Caki2 (cell line): ENCODE results near the gene ZSCAN1. TPM values are rescaled to one million over a fixed set of nuclear protein-coding genes. Genes with fewer than 3 reads are reported as not detected.

Experiments used
- DNase-seq: peaks from one replicate; pipeline ENCODE4 v3.0.0-alpha.2; 2015; ENCODE audit warnings: low read depth
- in situ Hi-C: cut with HindIII; loops from 2 replicates; pipeline ENCODE4 v1.10.0; 2016; ENCODE audit warnings: low sequenced_read_pairs, low pct_unique_long_range_greater_than_20kb, mixed read lengths
- total RNA-seq: library from RNA; depleted of rRNA; stranded (reverse); fragments of >200 nt; shearing (Covaris generic); gene quantifications from 2 replicates; pipeline ENCODE4 v1.2.3, GENCODE V29; 2014; ENCODE audit warnings: low replicate concordance

The ZSCAN1 gene
- total RNA-seq, 1 experiment from 2014 or later: 5.0 TPM

DNA sequence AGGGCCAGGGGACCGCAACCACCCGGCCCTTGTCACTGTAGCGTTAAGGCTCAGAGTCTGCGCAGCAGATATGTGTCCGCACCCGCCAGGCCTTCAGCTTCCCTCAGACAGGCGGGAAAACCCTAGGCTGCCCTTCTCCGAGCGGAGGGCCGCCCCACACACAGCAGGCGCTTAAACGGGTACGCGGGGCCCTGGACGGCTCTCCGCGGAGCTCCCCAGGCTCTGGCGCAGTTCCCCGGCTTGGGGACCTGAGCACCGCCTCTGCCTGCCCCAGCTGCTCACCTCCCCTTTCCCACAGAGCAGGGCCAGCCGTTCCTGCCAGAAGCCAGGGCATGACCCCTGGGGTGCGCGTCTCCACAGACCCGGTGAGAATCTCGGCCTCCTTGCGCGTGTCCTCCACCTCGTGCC lies 25.9 kb downstream of the ZSCAN1 start:
- DNase-seq: no peak
- in situ Hi-C loops: no loop called here

DNA sequence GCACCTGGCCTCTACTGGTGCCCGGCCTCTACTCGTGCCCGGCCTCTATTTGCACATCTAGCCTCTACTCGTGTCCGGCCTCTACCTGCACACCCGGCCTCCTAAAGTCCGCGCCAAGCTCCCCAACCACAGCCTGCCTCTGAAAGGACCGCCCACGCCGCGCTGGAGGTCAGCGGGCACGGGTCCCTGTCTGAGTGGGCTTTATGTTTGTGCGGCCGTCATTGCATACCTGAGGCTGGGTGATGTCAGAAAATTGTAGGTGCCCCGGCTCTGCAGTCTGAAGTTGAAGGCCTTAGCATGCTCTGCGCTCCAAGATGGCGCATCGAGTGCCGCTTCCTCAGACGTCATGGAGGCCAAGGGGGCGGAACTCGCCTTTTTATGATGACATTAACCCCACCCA lies 26.4 kb downstream of the ZSCAN1 start:
- DNase-seq: no peak
- in situ Hi-C loops: no loop called here

DNA sequence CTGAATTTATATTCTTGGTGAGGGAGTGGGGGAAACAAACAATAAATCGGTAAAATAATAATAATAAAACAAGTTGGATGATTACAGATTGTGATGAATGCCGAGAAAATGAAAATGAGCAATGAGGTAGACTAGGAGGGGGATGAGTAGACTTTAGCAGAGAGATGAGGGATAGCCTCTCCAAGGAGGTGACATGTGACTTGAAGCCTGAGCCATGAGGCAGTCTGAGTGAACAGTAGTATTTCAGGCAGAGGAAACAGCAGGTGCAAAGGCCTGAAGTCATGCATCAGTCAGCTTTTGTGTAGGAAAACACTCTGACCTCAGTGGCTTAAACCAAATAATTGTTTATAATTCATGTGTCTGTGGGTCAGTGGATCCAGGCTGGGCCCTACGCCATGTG lies 29.9 kb downstream of the ZSCAN1 start:
- in situ Hi-C loops: no loop called here
- no peak for DNase-seq

DNA sequence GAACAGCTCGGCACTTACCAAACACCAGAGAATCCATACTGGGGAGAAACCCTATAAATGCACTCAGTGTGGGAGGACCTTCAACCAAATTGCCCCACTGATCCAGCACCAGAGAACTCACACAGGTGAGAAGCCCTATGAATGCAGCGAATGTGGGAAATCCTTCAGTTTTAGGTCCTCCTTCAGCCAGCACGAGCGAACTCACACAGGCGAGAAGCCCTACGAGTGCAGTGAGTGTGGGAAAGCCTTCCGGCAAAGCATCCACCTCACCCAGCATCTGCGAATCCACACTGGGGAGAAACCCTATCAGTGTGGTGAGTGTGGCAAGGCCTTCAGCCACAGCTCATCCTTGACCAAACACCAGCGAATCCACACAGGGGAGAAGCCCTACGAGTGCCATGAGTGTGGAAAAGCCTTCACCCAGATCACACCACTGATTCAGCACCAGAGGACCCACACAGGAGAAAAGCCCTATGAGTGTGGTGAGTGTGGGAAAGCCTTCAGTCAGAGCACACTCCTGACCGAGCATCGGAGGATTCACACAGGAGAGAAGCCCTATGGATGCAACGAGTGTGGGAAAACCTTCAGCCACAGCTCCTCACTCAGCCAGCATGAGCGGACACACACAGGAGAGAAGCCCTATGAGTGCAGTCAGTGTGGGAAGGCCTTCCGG lies 33.6 kb downstream of the ZSCAN1 start:
- in situ Hi-C loops: no loop called here
- DNase-seq: no peak

DNA sequence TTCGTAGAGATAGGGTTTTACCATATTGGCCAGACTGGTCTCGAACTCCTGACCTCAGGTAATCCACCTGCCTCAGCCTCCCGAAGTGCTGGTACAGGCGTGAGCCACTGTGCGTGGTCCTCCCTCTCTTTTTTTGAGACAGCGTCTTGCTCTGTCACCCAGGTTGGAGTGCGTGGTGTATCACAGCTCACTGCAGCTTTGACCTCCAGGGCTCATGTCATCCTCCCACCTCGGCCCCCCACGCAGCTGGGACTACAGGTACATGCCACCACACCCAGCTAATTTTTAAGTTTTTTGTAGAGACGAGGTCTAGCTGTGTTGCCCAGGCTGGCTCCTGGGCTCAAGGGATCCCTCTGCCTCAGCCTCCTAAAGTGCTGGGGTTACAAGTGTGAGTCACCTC lies 46.0 kb downstream of the ZSCAN1 start:
- in situ Hi-C loops: no loop called here
- no peak for DNase-seq

DNA sequence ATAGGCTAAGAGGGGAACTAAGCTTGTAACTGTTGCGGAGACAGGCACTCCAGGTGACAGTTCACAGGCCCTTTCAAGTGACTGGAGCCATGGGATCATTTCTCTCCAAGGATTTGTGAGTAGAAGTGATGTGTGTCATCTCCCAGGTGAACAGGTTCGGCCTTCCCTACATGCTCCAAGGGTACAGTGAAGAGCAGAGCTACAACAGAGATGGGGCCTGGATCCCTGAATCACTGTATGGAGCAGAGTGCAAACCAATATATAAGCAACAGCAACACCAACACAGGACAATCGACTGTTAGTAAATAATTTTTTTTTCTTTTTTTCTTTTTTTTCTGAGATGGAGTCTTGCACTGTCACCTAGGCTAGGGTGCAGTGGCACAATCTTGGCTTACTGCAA lies 49.2 kb downstream of the ZSCAN1 start:
- no peak for DNase-seq
- in situ Hi-C loops: no loop called here

DNA sequence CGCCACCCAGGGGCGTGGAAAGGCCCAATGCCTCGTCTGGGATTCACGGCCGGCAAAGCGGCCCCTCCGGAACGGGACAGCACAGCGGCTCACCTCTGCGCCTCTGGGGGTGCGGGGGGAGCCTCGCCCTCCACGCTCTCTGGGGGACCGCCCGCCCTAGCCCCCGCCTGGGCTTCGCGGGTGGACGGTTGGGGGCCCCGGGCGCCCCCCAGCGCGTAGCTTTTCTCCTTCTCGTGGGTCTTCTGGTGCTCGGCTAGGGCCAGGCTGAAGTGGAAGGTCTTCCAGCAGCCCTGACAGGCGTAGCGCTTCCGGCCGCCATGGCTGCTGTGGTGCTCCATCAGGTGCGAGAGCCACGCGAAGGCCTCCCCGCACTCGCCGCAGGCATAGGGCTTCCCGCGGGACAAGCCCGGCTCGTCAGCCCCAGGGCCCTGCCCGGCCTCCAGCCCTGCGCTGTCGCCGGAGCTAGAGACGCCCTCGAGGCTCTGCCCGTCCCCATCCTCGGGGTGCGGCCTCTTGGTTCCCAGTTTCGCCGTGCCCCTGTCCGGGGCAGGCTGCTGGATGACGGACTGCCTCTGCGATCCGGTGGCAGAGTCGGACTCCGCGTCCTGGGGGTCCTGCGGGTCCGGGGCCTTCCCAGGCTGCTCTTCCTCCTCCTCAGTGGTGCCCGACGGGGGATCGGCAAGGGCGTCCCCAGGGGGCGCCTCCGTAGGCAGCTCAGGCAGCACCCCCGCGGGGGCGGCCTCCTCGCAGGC lies 50.9 kb downstream of the ZSCAN1 start:
- in situ Hi-C loops: no loop called here
- no peak for DNase-seq

DNA sequence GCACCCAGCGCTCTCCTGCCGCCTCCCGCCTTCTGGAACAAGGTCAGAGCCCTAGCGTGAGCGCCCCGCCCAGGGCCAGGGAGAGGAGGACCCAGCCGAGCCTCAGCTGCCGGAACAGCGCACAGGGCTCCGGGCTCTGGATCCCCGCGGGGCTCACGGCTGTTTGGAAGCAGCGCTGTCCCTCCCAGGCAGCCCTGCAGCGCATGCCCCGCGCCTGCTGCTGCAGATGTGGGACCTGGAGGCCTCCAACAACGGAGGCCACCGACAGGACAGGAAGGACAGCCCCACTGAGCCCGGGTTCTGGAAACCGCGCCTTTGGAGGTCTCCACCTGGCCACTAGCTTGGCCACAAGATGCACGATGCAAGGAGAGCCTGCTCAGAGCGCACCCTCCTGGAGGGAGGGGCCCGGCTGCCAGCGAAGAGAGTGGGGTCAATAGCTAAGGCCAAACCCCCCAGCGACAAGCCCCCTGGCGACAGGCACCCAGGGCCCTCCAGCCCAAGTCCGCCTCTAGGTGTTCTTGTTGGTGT lies 51.6 kb downstream of the ZSCAN1 start:
- in situ Hi-C loops: no loop called here
- DNase-seq: no peak

DNA sequence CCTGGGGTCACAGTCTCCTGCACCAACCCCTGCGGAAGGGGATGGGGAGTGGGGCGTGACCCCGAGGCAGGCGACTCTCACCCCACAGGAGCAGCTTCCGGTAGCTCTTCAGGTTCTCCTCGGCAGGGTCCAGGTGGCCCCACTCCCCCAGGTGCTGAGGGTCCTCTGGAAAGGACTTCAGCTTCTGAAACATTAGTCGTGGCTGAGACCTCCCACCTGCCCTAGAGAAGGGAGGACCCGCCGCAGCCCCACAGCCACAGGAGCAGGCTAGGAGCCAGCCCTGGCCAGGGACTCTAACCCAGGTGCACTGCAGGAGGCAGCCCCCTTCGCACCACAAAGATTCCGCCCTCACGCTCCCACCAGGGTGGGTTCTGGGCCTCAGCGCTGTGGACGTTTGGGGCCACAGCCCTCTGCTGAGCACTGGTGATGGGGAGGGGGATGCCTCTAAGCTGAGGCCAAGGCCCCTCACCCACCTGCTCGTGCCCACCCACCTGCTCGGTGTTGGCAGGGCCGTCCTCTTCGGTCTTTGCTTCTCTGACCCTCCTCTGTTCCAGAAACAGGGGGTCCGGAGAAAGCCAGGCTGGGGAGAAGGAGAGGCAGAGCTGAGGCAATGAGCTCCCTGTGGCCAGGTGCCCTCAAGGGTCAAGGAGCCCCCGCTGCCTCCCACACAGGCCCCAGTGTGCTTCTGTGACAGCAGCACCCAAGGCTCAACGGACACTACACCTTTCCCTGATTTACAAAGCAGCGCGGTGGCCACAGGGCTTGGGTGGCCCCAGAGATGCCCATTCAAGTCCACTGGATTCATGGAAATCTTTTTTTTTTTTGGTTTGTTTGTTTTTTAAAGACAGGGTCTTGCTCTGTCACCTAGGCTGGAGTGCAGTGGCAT lies 53.2 kb downstream of the ZSCAN1 start:
- DNase-seq: no peak
- in situ Hi-C loops: no loop called here

DNA sequence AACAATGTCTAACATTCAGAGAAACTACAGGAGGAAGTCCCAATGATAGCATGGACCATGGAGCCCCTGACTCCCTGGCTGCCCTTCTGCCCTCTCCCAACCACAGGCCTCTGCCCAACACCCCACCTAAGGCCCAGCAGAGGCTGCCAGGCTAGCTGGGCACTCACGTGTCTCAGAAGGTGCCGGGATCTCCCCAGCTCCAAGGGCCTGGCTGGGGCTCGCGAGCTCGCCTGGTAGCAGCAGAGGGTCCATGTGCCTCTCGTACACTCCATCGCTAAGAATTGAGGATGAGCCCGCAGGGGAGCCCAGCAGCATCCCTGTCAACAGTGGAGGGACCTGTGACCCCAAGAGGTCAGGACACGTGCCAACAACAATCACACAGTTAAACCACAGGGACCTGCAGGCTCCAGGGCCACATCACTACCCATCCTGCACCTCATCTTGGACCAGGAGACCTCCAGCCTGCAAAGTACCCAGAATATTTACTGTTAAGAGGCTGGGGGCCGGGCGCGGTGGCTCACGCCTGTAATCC lies 54.8 kb downstream of the ZSCAN1 start:
- DNase-seq: no peak
- in situ Hi-C loops: no loop called here

DNA sequence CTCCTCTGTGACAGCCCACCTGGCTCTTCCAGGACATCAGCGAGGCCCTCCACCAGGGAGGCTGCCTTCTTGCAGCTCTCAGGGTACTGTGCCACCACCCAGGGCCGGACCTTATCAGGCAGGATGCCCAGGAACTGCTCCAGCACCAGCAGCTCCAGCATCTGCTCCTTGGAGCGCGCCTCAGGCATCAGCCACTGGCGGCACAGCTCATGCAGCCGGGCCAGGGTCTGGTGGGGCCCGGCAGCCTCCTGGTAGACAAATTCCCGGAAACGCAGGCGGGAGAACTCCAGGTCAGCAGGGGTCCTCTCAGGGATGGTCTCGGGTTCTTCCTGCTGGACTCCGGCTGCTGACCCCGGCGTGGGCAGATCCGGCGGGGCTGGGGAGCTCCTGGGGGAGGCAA lies 56.0 kb downstream of the ZSCAN1 start:
- no peak for DNase-seq
- in situ Hi-C loops: no loop called here

DNA sequence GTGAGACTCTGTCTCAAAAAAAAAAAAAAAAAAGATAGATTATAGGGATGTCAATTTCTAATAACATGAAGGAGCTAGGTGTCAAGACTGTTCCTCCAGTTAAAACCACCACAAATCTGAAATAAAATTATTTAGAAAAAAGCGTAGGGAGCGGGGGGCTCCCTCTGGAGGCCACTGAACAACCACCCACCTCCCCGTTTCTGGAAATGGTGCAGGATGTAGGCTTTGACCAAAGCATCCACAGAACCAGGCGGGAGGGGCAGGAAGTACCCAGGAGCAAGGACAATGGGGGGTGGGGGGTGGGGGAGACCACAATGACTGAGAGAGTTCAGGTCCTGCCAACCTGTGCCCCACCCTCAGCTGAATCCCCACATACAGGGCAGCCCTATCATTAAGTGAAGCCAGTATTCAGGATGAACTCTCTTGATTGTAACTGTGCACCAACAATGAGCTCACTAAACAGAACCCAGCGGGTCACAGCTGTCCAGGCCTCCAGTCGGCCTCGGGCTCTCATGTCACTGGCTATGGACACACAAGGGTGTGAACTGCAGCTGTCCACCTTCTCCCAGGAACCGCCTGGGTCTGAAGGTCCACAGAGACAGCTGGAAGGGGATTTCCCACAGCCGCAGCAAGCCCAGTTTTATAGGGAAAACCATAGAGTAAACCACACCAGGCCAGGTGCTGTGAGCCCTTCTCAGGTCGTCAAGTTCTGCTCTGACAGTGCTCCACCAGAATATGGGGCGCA lies 57.6 kb downstream of the ZSCAN1 start:
- in situ Hi-C loops: no loop called here

DNA sequence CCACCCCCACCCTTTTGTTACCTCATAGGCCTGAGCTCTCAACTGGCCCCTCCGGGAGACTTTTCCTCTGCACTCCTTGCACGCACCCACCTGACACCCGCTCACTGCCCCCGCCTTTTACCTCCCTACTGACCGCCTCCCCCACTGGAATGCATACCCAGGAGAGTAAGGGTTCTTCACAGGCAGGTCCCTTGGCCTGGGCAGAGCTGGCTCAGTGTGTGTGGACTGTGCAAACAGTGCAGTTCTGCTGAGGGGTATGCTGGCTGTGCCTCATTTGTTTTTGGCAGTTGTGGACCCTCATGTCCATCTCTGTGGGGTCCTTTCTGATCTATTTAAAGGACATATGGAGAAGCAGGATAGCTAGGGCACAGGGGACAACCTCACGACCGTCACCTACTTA lies 59.2 kb downstream of the ZSCAN1 start:
- no peak for DNase-seq
- in situ Hi-C loops: no loop called here

More for the DNA sequence above, 57.6 kb downstream of the ZSCAN1 start:
- no peak for DNase-seq

DNA sequence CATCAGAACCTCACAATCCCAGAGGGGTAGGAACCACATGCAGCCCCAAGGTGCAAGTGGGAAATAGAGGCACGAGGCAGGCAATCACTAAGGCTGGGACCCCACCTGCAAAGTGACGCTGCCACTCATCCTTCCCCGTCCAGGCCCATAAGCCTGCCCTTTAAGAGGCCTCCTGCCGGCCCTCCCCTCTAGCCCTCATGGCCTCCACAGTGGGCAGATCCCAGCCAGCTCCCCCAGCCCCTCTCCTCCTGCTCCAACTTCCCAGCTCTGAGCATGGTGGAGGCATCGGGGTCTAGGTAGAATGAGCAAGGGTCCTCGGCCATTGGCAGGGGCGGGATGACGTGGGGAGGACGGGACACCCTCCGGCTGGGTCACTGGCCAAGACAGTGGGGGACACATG lies 61.5 kb downstream of the ZSCAN1 start:
- in situ Hi-C loops: no loop called here
- DNase-seq: no peak

DNA sequence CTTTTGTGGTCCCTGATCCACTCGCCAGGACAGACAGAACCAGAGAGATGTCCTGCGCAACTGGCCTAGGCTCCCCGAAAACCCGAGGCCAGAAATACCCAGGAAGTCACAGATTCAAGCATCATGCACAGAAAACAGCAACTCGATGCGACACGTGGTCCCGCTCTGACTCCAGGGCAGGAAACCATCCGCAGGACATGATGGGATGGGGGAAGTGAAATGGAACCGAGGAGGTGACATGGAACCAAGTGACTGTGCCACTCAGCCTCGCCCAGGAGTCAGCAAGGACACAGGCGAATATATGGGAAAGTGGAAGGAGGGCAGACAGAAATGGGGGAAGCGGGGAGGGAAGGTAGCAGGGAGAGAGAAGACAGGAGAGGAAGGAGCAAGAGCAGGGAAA lies 63.1 kb downstream of the ZSCAN1 start:
- DNase-seq: no peak
- in situ Hi-C loops: no loop called here

DNA sequence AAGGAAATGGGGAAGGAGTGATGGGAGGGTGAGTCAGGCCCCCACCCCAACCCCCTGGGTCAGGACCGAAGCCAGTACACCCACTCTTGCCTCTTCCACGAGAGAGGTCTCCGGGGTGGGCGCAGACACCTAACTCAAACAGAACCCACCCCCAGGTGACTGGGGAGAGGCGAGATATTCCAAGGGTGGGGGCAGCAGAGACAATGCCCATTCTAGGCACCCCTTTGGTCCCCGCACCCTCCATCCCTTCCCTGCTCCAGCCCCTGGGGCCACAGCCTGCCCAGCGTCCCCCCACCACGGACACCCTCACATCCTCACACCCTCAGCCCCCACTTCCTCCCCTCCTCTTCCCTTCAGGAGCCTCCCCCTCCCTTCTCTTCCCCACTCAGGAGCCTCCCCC lies 63.5 kb downstream of the ZSCAN1 start:
- in situ Hi-C loops: no loop called here
- DNase-seq: no peak

DNA sequence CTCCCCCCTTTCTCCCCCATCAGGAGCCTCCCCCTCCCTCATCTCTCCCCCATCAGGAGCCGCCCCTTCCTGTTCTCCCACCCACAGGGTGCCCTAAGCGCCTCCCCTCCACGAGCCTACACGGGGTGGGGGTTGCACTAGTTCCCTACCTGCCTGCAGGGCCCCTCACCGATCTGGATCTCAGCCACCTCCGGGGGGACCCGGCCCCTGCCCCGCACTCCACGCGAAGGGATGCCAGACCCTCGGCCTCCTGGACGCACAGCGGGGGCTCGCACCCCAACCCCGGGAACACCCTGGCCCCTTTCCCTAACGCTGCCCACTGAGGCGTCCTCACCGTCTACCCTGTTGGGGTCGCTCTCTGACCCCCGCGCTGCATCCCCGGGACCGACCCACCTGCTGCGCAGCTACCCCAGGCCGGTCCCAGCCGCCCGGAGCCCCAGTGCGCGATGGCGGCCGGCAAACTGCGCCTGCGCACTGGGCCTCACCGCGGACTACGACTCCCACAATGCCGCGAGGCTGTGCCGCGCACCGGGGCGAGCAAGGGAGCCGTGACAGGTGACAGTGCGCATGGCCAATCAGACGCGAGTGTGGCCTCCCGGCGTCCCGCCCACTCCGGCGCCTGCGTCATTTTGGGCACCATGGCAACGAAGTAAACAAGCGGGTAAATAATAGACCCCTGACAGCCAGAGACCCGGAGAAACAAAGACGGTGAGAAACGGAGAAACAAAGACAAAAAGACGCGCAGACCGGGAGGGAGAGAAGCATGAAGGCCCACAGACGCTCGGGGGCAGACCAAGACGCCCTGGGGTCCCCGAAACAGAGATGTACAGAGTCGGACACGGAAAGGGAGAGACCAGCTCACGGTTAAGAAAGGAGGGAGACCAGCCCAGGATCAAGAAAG lies 64.2 kb downstream of the ZSCAN1 start, which contains the start of gene ZSCAN18:
Gene ZSCAN18 (minus strand): TSS at position 451 of the 901 bp plus-strand sequence. CDS start 7,964 bp downstream, outside the sequence.
- in situ Hi-C loops: no loop called here
- peak; percentile 91 for DNase-seq
